HepG2 (cell line): ENCODE data around the gene ZNF48. TPM values are rescaled to one million over a fixed set of nuclear protein-coding genes. Genes with fewer than 3 reads are reported as not detected.

Source experiments
- ADNP ChIP-seq: sonication (generic); formaldehyde crosslinking; IDR thresholded peaks from 2 replicates; pipeline ENCODE4 v1.4.0; 2020; ENCODE audit warnings: missing genetic modification reagents
- CEBPG ChIP-seq: IDR thresholded peaks from 2 replicates; pipeline ENCODE4 v1.6.1; 2016
- HNRNPL ChIP-seq: fragments of 200-400 bp; formaldehyde crosslinking; IDR thresholded peaks from 2 replicates; pipeline ENCODE4 v1.6.1; 2017; ENCODE audit warnings: mild to moderate bottlenecking, low read depth, low read length
- KLF12 ChIP-seq: sonication (generic); formaldehyde crosslinking; IDR thresholded peaks from 2 replicates; pipeline ENCODE4 v1.4.0; 2020; ENCODE audit warnings: missing genetic modification reagents, borderline replicate concordance
- ZFYVE20 ChIP-seq: sonication (generic); formaldehyde crosslinking; IDR thresholded peaks from 2 replicates; pipeline ENCODE4 v1.8.0; 2023; ENCODE audit warnings: low read depth, mild to moderate bottlenecking, moderate library complexity, missing genetic modification reagents, borderline replicate concordance
- ZNF563 ChIP-seq: sonication (generic); formaldehyde crosslinking; IDR thresholded peaks from 2 replicates; pipeline ENCODE4 v1.8.0; 2022; ENCODE audit warnings: mild to moderate bottlenecking, moderate library complexity, missing genetic modification reagents
- ZNF879 ChIP-seq: sonication (generic); formaldehyde crosslinking; IDR thresholded peaks from 2 replicates; pipeline ENCODE4 v1.8.1; 2023; ENCODE audit warnings: missing genetic modification reagents
- ZSCAN9 ChIP-seq: IDR thresholded peaks from 2 replicates; pipeline ENCODE4 v1.6.1; 2016; ENCODE audit warnings: borderline replicate concordance
- polyA plus RNA-seq, 8 experiments: library from polyadenylated mRNA; depleted of rRNA in 3 of 8; stranded (reverse) in 7 of 8; unstranded in 1 of 8; fragments of >200 nt; fragmentation: Illumina TruSeq in 4 of 8; extraction: Trizol in 4 of 8; gene quantifications; 2 replicates each; pipeline versions ENCODE4 v1.2.1 to v1.2.3, GENCODE V29; 2011 to 2016; ENCODE audit warnings: low read depth in 4 of 8, missing spikeins in 1 of 8, mixed read lengths in 1 of 8; ENCODE audit not compliant: insufficient read depth in 1 of 8
- total RNA-seq, 5 experiments: library from RNA; depleted of rRNA; stranded (reverse); fragments of >200 nt; fragmentation: Illumina TruSeq; extraction: Trizol; gene quantifications; 2 replicates each; pipeline ENCODE4 v1.2.3, GENCODE V29; 2016; ENCODE audit warnings: low read depth in 1 of 5
- TF ChIP-seq, protein P1 (sequence below): IDR thresholded peaks from 2 replicates; pipeline ENCODE4 v1.6.1; 2016; ENCODE audit warnings: missing biosample characterization, missing genetic modification reagents, low read depth
- TF ChIP-seq, protein P2 (sequence below): sonication (generic); formaldehyde crosslinking; IDR thresholded peaks from 2 replicates; pipeline ENCODE4 v1.4.0; 2020; ENCODE audit warnings: missing genetic modification reagents, borderline replicate concordance
- TF ChIP-seq, protein P3 (sequence below): sonication (generic); formaldehyde crosslinking; IDR thresholded peaks from 2 replicates; pipeline ENCODE4 v1.4.0; 2020; ENCODE audit warnings: missing genetic modification reagents, borderline replicate concordance
- TF ChIP-seq, protein P4 (sequence below): sonication (generic); formaldehyde crosslinking; IDR thresholded peaks from 2 replicates; pipeline ENCODE4 v1.4.0; 2020; ENCODE audit warnings: missing genetic modification reagents
- TF ChIP-seq, protein P5 (sequence below): sonication (generic); formaldehyde crosslinking; IDR thresholded peaks from 2 replicates; pipeline ENCODE4 v1.5.0; 2020; ENCODE audit warnings: mild to moderate bottlenecking, low read depth, missing genetic modification reagents, borderline replicate concordance

ZNF48 gene
- total and polyA plus RNA-seq, 2 of the 13 experiments (the other 11 are each of a cell fraction or from before 2014, with no cell fraction given), result 9.9 to 12.3 TPM

DNA sequence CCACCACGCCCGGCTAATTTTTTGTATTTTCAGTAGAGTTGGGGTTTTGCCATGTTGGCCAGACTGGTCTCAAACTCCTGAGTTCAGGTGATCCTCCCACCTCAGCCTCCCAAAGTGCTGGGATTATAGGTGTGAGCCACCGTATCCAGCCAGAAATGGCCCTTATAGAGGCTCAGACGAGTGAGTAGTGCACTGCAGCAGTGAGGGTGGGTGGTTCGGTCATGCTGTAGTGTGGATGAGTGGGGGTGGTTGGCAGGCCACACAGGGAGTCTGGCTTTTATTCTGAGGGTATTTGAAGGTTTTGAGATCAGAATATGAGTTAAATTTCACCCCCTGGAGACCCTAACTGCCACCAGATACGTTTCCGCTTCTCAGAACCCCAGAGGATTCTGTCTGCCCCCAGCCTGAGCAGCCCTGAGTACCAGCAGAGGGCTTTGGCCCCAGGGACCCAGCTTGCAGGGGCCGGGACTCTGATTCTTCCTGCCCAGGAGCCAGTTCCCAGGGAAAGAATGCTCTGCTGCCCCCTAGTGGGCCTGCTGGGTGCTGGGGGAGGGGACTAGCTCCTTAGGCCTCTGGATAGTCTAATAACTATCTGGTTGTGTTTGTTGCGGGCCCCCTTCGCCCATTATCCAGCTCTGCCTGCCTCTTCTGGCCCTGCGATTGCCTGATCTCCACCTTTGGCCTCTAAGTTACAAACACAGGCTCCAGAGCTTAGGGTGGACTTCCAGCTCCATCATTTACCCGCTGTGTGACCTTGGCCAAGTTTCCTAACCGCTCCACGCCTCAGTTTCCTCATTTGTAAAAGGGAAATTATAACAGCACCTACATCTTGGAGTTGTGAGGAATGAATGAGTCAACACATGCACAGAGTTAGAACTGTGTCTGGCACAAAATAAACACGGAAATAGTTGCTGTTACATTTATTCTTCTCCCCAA, 14.2 kb downstream of the ZNF48 start (continued):
- TF ChIP-seq, protein P1, sequence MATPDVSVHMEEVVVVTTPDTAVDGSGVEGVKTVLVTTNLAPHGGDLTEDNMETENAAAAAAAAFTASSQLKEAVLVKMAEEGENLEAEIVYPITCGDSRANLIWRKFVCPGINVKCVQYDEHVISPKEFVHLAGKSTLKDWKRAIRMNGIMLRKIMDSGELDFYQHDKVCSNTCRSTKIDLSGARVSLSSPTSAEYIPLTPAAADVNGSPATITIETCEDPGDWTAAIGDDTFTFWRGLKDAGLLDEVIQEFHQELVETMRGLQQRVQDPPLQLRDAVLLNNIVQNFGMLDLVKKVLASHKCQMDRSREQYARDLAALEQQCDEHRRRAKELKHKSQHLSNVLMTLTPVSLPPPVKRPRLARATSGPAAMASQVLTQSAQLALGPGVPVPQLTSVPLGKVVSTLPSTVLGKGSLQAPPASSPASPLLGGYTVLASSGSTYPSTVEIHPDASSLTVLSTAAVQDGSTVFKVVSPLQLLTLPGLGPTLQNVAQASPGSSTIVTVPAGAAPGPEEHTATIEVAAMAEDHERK, result no peak
- TF ChIP-seq ZSCAN9 (CRISPR knock-in tag) (peak; percentile 63; the same call in 1 of the 2 replicates), ZNF879 (CRISPR knock-in tag) (no peak; the same call in 1 of the 2 replicates), ZFYVE20 (CRISPR knock-in tag) (no peak), CEBPG (CRISPR knock-in tag) (peak; percentile 30; the same call in 1 of the 2 replicates), ZNF563 (CRISPR knock-in tag) (no peak), KLF12 (CRISPR knock-in tag) (no peak), ADNP (CRISPR knock-in tag) (no peak), HNRNPL (no peak)
- TF ChIP-seq, protein P2, sequence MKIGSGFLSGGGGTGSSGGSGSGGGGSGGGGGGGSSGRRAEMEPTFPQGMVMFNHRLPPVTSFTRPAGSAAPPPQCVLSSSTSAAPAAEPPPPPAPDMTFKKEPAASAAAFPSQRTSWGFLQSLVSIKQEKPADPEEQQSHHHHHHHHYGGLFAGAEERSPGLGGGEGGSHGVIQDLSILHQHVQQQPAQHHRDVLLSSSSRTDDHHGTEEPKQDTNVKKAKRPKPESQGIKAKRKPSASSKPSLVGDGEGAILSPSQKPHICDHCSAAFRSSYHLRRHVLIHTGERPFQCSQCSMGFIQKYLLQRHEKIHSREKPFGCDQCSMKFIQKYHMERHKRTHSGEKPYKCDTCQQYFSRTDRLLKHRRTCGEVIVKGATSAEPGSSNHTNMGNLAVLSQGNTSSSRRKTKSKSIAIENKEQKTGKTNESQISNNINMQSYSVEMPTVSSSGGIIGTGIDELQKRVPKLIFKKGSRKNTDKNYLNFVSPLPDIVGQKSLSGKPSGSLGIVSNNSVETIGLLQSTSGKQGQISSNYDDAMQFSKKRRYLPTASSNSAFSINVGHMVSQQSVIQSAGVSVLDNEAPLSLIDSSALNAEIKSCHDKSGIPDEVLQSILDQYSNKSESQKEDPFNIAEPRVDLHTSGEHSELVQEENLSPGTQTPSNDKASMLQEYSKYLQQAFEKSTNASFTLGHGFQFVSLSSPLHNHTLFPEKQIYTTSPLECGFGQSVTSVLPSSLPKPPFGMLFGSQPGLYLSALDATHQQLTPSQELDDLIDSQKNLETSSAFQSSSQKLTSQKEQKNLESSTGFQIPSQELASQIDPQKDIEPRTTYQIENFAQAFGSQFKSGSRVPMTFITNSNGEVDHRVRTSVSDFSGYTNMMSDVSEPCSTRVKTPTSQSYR (CRISPR knock-in tag), result peak; percentile 92
- TF ChIP-seq, protein P3, sequence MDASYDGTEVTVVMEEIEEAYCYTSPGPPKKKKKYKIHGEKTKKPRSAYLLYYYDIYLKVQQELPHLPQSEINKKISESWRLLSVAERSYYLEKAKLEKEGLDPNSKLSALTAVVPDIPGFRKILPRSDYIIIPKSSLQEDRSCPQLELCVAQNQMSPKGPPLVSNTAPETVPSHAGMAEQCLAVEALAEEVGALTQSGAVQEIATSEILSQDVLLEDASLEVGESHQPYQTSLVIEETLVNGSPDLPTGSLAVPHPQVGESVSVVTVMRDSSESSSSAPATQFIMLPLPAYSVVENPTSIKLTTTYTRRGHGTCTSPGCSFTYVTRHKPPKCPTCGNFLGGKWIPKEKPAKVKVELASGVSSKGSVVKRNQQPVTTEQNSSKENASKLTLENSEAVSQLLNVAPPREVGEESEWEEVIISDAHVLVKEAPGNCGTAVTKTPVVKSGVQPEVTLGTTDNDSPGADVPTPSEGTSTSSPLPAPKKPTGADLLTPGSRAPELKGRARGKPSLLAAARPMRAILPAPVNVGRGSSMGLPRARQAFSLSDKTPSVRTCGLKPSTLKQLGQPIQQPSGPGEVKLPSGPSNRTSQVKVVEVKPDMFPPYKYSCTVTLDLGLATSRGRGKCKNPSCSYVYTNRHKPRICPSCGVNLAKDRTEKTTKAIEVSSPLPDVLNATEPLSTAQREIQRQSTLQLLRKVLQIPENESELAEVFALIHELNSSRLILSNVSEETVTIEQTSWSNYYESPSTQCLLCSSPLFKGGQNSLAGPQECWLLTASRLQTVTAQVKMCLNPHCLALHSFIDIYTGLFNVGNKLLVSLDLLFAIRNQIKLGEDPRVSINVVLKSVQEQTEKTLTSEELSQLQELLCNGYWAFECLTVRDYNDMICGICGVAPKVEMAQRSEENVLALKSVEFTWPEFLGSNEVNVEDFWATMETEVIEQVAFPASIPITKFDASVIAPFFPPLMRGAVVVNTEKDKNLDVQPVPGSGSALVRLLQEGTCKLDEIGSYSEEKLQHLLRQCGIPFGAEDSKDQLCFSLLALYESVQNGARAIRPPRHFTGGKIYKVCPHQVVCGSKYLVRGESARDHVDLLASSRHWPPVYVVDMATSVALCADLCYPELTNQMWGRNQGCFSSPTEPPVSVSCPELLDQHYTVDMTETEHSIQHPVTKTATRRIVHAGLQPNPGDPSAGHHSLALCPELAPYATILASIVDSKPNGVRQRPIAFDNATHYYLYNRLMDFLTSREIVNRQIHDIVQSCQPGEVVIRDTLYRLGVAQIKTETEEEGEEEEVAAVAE (CRISPR knock-in tag), result peak; percentile 70
- TF ChIP-seq, protein P4, sequence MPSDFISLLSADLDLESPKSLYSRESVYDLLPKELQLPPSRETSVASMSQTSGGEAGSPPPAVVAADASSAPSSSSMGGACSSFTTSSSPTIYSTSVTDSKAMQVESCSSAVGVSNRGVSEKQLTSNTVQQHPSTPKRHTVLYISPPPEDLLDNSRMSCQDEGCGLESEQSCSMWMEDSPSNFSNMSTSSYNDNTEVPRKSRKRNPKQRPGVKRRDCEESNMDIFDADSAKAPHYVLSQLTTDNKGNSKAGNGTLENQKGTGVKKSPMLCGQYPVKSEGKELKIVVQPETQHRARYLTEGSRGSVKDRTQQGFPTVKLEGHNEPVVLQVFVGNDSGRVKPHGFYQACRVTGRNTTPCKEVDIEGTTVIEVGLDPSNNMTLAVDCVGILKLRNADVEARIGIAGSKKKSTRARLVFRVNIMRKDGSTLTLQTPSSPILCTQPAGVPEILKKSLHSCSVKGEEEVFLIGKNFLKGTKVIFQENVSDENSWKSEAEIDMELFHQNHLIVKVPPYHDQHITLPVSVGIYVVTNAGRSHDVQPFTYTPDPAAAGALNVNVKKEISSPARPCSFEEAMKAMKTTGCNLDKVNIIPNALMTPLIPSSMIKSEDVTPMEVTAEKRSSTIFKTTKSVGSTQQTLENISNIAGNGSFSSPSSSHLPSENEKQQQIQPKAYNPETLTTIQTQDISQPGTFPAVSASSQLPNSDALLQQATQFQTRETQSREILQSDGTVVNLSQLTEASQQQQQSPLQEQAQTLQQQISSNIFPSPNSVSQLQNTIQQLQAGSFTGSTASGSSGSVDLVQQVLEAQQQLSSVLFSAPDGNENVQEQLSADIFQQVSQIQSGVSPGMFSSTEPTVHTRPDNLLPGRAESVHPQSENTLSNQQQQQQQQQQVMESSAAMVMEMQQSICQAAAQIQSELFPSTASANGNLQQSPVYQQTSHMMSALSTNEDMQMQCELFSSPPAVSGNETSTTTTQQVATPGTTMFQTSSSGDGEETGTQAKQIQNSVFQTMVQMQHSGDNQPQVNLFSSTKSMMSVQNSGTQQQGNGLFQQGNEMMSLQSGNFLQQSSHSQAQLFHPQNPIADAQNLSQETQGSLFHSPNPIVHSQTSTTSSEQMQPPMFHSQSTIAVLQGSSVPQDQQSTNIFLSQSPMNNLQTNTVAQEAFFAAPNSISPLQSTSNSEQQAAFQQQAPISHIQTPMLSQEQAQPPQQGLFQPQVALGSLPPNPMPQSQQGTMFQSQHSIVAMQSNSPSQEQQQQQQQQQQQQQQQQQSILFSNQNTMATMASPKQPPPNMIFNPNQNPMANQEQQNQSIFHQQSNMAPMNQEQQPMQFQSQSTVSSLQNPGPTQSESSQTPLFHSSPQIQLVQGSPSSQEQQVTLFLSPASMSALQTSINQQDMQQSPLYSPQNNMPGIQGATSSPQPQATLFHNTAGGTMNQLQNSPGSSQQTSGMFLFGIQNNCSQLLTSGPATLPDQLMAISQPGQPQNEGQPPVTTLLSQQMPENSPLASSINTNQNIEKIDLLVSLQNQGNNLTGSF, result no peak
- TF ChIP-seq, protein P5, sequence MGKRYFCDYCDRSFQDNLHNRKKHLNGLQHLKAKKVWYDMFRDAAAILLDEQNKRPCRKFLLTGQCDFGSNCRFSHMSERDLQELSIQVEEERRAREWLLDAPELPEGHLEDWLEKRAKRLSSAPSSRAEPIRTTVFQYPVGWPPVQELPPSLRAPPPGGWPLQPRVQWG (CRISPR knock-in tag), result no peak
